Measurements from ENCODE around the gene EGF. TPM values are rescaled to one million over a fixed set of nuclear protein-coding genes. Genes with fewer than 3 reads are reported as not detected.

The EGF gene
- total RNA-seq, 1 experiment from 2014 or later: 1.5 TPM

GRCh38 chr4:109890076-109890475 lies 22.6 kb upstream of the EGF start:
- H3T11ph ChIP-seq (ENCODE audit: low read length): no peak overlapping the region
- no peaks in the 10 kb centered on the region for H3K27me3 ChIP-seq (ENCODE audit: insufficient read depth, low read length)
- no peak overlapping the region for H4K8ac ChIP-seq (replicated peaks; ENCODE audit: insufficient read length, low read depth, low read length)
- H2BK5ac ChIP-seq (ENCODE audit: insufficient read length, low read length): no peak overlapping the region
- H2BK15ac ChIP-seq (ENCODE audit: low read depth, low read length): no peak overlapping the region
- Mint-ChIP-seq H3K27ac (no peak overlapping the region), H3K4me1 (no peaks in the 10 kb centered on the region), H3K36me3 (ENCODE audit: insufficient read depth in 1 of 3, low read depth in 3 of 3) (no peaks in the 10 kb centered on the region), H3K27me3 (ENCODE audit: low read depth) (no peaks in the 10 kb centered on the region), H3K9me3 (no peaks in the 10 kb centered on the region), H3K4me3 (no peak overlapping the region)
- no peaks in the 10 kb centered on the region for H3K4me1 ChIP-seq (ENCODE audit: insufficient read depth, low read length)
- H3K79me2 ChIP-seq (ENCODE audit: insufficient read depth, low read length): no peaks in the 10 kb centered on the region
- no peaks in the 10 kb centered on the region for H3K23me2 ChIP-seq (ENCODE audit: insufficient read length, low read depth, low read length, poor library complexity, severe bottlenecking)
- no peak overlapping the region for H3K23ac ChIP-seq (ENCODE audit: insufficient read length, low read depth, low read length)
- H2BK12ac ChIP-seq (ENCODE audit: insufficient read length, low read depth, low read length): no peak overlapping the region
- no peak overlapping the region for H3K4ac ChIP-seq (ENCODE audit: low read depth, low read length)
- no peak overlapping the region for H3K27ac ChIP-seq (ENCODE audit: insufficient read length, low read depth, low read length)
- no peaks in the 10 kb centered on the region for H3K9me3 ChIP-seq (ENCODE audit: control insufficient read depth, low read depth, low read length)
- no peak overlapping the region for H2AK5ac ChIP-seq (ENCODE audit: insufficient read length, low read length)
- no peak overlapping the region for H4K91ac ChIP-seq (ENCODE audit: insufficient read length, low read depth, low read length)
- no peak overlapping the region for H2BK120ac ChIP-seq (ENCODE audit: low read depth, low read length, poor library complexity, severe bottlenecking)
- no peak overlapping the region for H3K56ac ChIP-seq (ENCODE audit: insufficient read length, low read depth, low read length)
- no peak for DNase-seq
- H2AFZ ChIP-seq (ENCODE audit: low read length): no peak overlapping the region
- H3K18ac ChIP-seq (ENCODE audit: insufficient read length, low read depth, low read length): no peak overlapping the region
- H3K14ac ChIP-seq (ENCODE audit: insufficient read depth, low read length): no peak overlapping the region
- no peak overlapping the region for H2BK20ac ChIP-seq (ENCODE audit: low read depth, low read length, poor library complexity, severe bottlenecking)
- H4K20me1 ChIP-seq (ENCODE audit: control insufficient read depth, insufficient read depth, insufficient read length): no peaks in the 10 kb centered on the region
- H3K4me2 ChIP-seq (ENCODE audit: insufficient read depth, insufficient read length, low read length): no peak overlapping the region
- no peak overlapping the region for H4K5ac ChIP-seq (ENCODE audit: insufficient read length, low read depth, low read length)
- H3K9ac ChIP-seq (ENCODE audit: extremely low read depth, insufficient read length, low read length): no peak overlapping the region
- H3K79me1 ChIP-seq (ENCODE audit: insufficient read depth, low read depth, low read length, poor library complexity, severe bottlenecking): no peaks in the 10 kb centered on the region
- TF ChIP-seq CTCF (conservative IDR thresholded peaks at IDR 0.05): no peak
